A673 (cell line): ENCODE measurements around the gene ZDHHC6.

Source experiments
- CTCF ChIP-seq: fragments of 300-800, 200-600 bp; sonication (generic); conservative IDR thresholded peaks from 2 replicates; pipeline ENCODE4 v1.5.1; 2017; ENCODE audit warnings: low read depth, mild to moderate bottlenecking, antibody characterized with exemption, low read length, moderate library complexity, mixed read lengths
- EZH2 ChIP-seq: fragments of 200-600 bp; sonication (generic); IDR thresholded peaks from 2 replicates; pipeline ENCODE4 v1.6.1; 2017; ENCODE audit warnings: borderline replicate concordance, low read depth, mild to moderate bottlenecking, mixed read lengths, antibody characterized with exemption, low read length; ENCODE audit not compliant: poor library complexity, severe bottlenecking

GRCh38 chr10:112461029-112461887 is 14.5 kb upstream of the ZDHHC6 start:
- TF ChIP-seq CTCF (no peak), EZH2 (no peak)
